Adrenal gland (tissue), 12 donors: ENCODE results near the gene IL1RAP. TPM values are rescaled to one million over a fixed set of nuclear protein-coding genes. Genes with fewer than 3 reads are reported as not detected.

ENCODE experiments used
- DNase-seq, 7 donors: peaks; one replicate each; pipeline ENCODE4 v3.0.0-alpha.2; 2019 to 2020
- H3K27ac ChIP-seq, 5 donors: fragments of 200-600 bp; sonication (generic) in 4 of 5; 1 replicate in 3 of 5; 2 replicates in 2 of 5; pipeline versions ENCODE4 v1.5.1 to v1.8.0; 2016 to 2020; ENCODE audit warnings: mild to moderate bottlenecking in 1 of 5
- H3K27me3 ChIP-seq: fragments of 200-600 bp; 2 replicates; pipeline ENCODE4 v1.8.0; 2021
- H3K36me3 ChIP-seq, 2 donors: fragments of 200-600 bp; replicated peaks in 1 of 2; 1 replicate in 1 of 2; 2 replicates in 1 of 2; pipeline versions ENCODE4 v1.5.1 to v1.8.0; 2018 to 2022
- H3K4me1 ChIP-seq, 2 donors: fragments of 200-600 bp; replicated peaks in 1 of 2; 1 replicate in 1 of 2; 2 replicates in 1 of 2; pipeline versions ENCODE4 v1.5.1 to v1.8.0; 2018 to 2021
- H3K4me3 ChIP-seq, 4 donors: fragments of 200-600 bp; sonication (generic) in 3 of 4; one replicate each; pipeline ENCODE4 v1.5.1; 2016 to 2018
- H3K9me3 ChIP-seq, 3 donors: fragments of 200-600 bp; sonication (generic) in 1 of 3; replicated peaks in 1 of 3; 1 replicate in 2 of 3; 2 replicates in 1 of 3; pipeline versions ENCODE4 v1.5.1 to v1.8.0; 2016 to 2021
- POLR2A ChIP-seq, 2 donors: fragments of 450-650 bp; IDR thresholded peaks; one replicate each; pipeline ENCODE4 v1.6.1; 2017; ENCODE audit warnings: antibody characterized with exemption in 2 of 2, mild to moderate bottlenecking in 2 of 2, moderate library complexity in 1 of 2
- WGBS, 4 donors: extraction: QIAGEN DNeasy Blood & Tissue Kit in 2 of 4; methylation state at CpG; one replicate each; pipeline versions ENCODE4 v1.1.5 to v1.1.7; 2013 to 2017; 5-methylcytosine and 5-hydroxymethylcytosine counted together
- intact Hi-C, 2 donors: fragments of 100-400 bp; cut with DNase I; formaldehyde crosslinking; loops; one replicate each; pipeline versions ENCODE4 v1.14.1 to v1.15.0; 2022 to 2023
- polyA plus RNA-seq, 3 donors: library from polyadenylated mRNA; stranded (reverse); fragments of 200-250 nt in 2 of 3; fragments of 350-450 nt in 1 of 3; fragmentation: Illumina TruSeq in 1 of 3; extraction: RNeasy Lipid Tissue Mini Kit (QIAGEN cat#74804) in 1 of 3; gene quantifications; one replicate each; pipeline ENCODE4 v1.2.3, GENCODE V29; 2013 to 2014
- total RNA-seq, 9 donors: library from RNA; depleted of rRNA in 4 of 9; stranded (reverse); fragments of >200 nt in 4 of 9; fragments of 120-200 nt in 1 of 9; fragmentation: NEBNext Ultra II Directional in 1 of 9; extraction: Animal tissue kit (Norgen Biotek cat#: 25700) in 1 of 9; gene quantifications; one replicate each; pipeline versions ENCODE4 v1.1.0 to v1.2.4, GENCODE V29; 2013 to 2023
- TF ChIP-seq, protein P1 (sequence below), 6 experiments: fragments of 450-650 bp in 4 of 6; fragments of 200-600 bp in 2 of 6; sonication (generic) in 1 of 6; IDR thresholded peaks; 1 replicate in 5 of 6; 2 replicates in 1 of 6; pipeline versions ENCODE4 v1.5.1 to v1.8.0; 2016 to 2021; ENCODE audit warnings: antibody characterized with exemption in 6 of 6, mild to moderate bottlenecking in 2 of 6, moderate library complexity in 1 of 6
- donor health status: healthy with polysubstance abuse.
- donor health status: Bipolar disorder and iron deficiency.
- donor health status: DM: yes; HTN: yes; CAD: no.
- donor health status: DM: no; HTN: no; CAD: no.
- donor health status: DM: no; HTN: no; CAD: no.
- donor health status: DM: yes; HTN: yes; CAD: no.

The IL1RAP gene
- total and polyA plus RNA-seq, 12 donors: 0.97 to 17.1 (median 6.7) TPM

DNA sequence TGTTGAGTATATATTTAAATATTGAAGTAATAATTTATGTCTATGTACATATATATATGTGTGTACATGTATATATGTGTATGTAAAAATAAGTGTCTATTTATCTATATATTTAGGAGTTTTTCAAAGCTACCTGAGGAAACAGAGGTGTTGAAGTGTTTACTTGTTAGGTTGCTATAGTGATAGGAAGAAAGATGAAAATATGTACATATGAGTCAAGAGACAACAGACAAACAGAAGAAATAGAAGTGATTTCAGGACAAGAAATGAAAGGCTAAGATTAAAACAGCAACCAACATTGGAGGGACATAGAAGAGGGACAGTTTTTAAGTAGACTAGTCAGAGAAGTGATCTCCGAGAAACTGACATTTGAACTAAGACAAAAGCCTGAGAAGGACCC, 11.1 kb downstream of the IL1RAP start:
- intact Hi-C loops: no loop called here
- WGBS, 4 donors: 91 to 100% (median 97%) methylated on average over 1 of the region's 1 CpG
- H3K27ac ChIP-seq: no peak overlapping the region

DNA sequence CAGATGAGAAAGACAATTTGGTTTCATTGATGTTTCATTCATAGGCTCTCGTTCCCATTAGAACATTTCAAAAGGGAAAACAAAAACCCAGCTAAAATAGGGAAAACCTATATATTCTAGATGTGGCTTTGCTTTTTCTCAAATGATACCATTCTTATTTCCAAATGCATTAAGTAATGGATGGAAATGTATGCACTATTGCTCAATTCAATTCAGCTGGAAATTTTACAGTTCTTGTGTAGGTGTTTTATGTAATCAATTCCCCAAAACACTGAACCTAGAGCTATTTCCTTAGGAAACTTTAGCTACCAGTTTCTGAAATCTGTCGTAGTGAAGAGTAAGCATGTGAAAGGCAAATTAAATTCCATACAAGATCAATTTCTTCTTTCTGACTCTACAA, 11.7 kb downstream of the IL1RAP start:
- H3K4me3 ChIP-seq: no peak overlapping the region
- H3K27me3 ChIP-seq: no peaks in the 10 kb centered on the region
- H3K27ac ChIP-seq: no peak overlapping the region
- H3K36me3 ChIP-seq: no peaks in the 10 kb centered on the region
- intact Hi-C loops: no loop called here
- no peak for DNase-seq
- H3K9me3 ChIP-seq: no peaks in the 10 kb centered on the region
- WGBS, 4 donors: 88 to 98% (median 93%) methylated on average over 2 of the region's 2 CpGs
- H3K4me1 ChIP-seq: no peaks in the 10 kb centered on the region
- no peak for TF ChIP-seq POLR2A (IDR thresholded peaks at IDR 0.05)
- TF ChIP-seq, protein P1, sequence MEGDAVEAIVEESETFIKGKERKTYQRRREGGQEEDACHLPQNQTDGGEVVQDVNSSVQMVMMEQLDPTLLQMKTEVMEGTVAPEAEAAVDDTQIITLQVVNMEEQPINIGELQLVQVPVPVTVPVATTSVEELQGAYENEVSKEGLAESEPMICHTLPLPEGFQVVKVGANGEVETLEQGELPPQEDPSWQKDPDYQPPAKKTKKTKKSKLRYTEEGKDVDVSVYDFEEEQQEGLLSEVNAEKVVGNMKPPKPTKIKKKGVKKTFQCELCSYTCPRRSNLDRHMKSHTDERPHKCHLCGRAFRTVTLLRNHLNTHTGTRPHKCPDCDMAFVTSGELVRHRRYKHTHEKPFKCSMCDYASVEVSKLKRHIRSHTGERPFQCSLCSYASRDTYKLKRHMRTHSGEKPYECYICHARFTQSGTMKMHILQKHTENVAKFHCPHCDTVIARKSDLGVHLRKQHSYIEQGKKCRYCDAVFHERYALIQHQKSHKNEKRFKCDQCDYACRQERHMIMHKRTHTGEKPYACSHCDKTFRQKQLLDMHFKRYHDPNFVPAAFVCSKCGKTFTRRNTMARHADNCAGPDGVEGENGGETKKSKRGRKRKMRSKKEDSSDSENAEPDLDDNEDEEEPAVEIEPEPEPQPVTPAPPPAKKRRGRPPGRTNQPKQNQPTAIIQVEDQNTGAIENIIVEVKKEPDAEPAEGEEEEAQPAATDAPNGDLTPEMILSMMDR (IDR thresholded peaks at IDR 0.05): no peak

More for the DNA sequence above, 11.1 kb downstream of the IL1RAP start:
- Histone ChIP-seq H3K4me1 (no peaks in the 10 kb centered on the region), H3K4me3 (no peak overlapping the region), H3K36me3 (no peaks in the 10 kb centered on the region), H3K27me3 (no peaks in the 10 kb centered on the region), H3K9me3 (no peaks in the 10 kb centered on the region)
- TF ChIP-seq POLR2A (IDR thresholded peaks at IDR 0.05): no peak
- TF ChIP-seq, protein P1 (IDR thresholded peaks at IDR 0.05): no peak
- no peak for DNase-seq

DNA sequence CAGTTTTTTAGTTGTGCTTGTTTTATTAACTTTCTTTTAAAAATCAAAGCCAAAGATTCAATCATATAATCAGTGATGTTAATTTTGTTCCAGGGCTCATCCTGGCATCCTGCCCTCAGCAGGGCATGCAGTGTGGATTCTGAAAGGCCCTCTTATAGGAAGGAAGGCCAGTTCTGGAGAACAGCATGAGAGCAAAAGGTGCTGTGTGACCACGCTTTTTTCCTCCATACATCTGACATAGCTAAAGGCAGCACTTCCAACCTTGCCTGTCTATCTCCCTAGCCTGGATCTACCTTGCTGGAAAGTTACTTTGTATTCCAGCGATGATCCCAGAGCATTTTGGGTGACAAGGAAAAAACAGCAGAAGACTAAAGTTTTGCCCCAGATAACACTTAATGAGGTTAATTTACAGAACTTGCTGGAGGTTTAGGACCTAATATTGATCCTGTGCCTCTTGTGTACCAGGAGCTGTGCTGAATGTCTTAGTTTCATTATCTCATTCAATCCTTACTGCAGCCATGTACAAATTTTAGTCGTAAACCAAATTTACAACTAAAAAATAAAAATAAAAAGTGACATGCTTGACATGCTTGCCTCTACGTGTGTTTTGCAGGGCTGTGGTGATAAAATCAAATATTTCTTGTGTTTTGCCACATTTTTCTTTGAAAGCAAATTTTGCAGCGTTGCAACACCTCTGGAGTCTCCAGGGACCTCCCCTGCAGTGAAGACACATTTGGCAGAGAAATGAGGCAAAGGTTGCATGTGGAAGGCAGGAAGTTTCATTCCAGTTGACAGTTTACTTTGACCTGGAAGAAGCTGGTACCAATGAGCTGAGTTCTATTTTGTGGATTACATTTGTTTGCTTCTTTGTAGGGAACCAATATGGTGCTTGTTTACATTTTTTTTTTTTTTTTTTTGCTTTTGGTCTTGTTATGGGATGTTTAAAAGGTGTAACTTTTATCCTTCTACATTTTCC, 13.2 kb downstream of the IL1RAP start:
- Histone ChIP-seq H3K4me1 (no peaks in the 10 kb centered on the region), H3K9me3 (no peaks in the 10 kb centered on the region), H3K4me3 (no peak overlapping the region), H3K27ac (no peak overlapping the region), H3K36me3 (no peaks in the 10 kb centered on the region), H3K27me3 (no peaks in the 10 kb centered on the region)
- DNase-seq: no peak
- TF ChIP-seq, protein P1 (IDR thresholded peaks at IDR 0.05): no peak
- TF ChIP-seq POLR2A (IDR thresholded peaks at IDR 0.05): no peak
- 83 to 87% (median 85%) methylated on average over 5 of the region's 5 CpGs for WGBS, 4 donors
- intact Hi-C loops: no loop called here

DNA sequence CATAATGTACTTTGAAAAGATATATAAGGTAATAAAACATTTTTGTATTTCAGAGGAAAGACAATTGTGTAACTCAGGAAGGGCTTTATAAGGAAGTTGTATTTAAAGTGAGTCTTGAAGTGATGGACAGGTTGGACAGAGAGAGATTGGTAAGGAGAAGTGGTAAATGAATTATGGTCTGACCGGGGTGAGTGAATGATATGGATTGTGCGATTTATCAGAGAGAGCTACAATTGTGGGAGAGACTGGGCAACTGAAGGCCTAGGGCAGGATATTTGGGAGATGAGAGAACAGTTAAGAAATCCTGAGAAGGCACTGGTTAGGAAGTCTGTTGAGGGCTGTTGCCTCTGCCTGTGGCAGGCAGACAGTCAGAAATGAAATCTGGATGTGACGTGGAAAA, 14.8 kb downstream of the IL1RAP start:
- 69 to 81% (median 75%) methylated on average over 3 of the region's 3 CpGs for WGBS, 4 donors
- DNase-seq: no peak
- Histone ChIP-seq H3K27ac (no peak overlapping the region), H3K4me1 (peaks cover 4 to 12% of the 10 kb centered on the region in 2 donors), H3K4me3 (no peak overlapping the region), H3K27me3 (no peaks in the 10 kb centered on the region), H3K9me3 (no peaks in the 10 kb centered on the region), H3K36me3 (no peaks in the 10 kb centered on the region)
- TF ChIP-seq, protein P1 (IDR thresholded peaks at IDR 0.05): no peak
- no peak for TF ChIP-seq POLR2A (IDR thresholded peaks at IDR 0.05)
- intact Hi-C loops: no loop called here
